Measurements from ENCODE around the gene SLC24A3.

GRCh38 chr20:19631410-19631809, 419.0 kb downstream of the SLC24A3 start:
- no peak for TF ChIP-seq CTCF (IDR thresholded peaks at IDR 0.05)
- TF ChIP-seq POLR2A (IDR thresholded peaks at IDR 0.05), result no peak

All from breast epithelium (tissue), 3 donors.